Endometrium (tissue), 2 donors: ENCODE measurements around the gene PTPN7.

Experiments
- FAIRE-seq: peaks from 2 replicates; lab custom pipeline; 2012; peaks lifted over from hg19 to GRCh38; lab: Jason Lieb, UNC
- donor health status: control.
- donor health status: control.

PTPN7 gene

DNA sequence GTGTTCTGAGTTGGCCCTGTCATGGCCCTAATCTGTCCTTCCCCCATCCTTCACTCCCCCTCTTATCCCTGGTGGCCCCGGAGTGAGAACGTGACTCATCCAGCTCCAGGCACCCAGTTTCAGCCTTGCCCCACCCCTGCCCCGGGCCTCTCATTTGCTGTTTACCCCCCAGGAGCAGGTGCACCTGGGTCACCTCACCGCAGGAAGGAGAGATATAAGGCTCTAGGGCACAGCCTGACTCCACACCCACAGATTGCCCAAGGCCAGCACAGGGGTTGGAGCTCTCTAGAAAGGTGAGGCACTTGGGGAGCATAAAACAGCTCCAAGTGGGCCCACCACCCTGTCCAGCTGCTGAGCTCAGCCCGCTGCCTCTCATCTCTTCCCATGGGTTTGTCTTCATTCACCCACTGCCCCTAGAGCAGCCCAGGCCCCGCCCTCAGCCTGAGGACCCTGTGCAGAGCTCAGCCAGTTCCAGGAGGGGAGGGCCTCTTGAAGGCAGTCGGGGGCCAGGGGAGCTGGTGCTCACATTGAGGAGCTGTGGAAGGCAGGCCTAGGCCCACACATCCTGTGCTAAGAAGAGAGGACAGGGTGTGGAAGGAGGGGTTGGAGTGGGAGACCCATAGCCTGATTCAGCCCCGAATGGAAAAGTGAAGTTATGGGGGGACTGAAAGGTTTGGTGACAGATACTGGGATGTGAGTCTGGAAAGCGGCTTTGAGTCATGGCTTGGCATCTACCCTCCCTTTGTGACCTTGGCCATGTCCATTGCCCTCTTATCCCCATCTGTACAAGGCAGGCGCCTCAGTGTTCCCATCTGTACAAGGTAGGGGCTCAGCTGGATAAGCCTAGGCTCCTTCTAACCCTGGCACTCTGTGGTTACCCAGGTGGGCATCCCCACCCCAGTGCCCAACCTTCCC, 53.8 kb downstream of the PTPN7 start:
- no peak for FAIRE-seq

DNA sequence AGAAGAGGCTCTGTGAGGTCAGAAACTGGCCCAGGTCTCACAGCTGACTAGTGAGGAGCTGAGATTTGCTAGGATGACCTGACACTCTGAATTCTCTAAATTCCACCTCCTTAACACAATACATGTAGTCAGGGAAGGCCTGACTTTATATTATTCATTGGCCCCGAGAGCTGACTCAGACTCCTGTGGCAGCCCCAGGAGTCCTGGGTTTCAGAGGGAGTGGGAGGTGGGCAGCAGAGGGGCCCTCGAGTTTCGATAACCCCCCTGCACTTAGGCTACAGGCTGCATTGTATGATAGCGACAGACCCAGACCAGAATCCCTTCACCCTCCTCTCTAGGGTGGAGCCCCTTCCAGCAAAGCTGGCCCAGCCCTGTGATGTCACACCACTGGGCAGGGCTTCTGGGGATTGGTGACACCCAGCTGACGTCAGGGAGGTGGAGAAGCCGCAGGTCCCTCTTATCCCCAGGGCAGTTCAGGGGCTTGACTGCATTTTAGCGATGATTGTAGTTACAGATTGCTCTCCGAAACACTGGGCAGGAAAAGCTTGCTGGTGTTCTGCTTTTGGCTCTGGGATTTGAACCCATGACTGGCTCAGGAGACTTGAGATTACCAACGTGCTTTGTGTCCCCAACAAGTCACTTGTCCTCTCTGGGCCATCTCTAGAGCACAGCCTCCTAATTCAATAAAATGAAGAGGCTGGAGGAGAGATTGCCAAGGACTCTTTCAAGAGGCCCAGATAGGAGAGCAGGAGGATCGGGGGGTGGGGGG, 54.6 kb downstream of the PTPN7 start:
- FAIRE-seq = no peak

GRCh38 chr1:202104073-202104472, 56.3 kb downstream of the PTPN7 start:
- FAIRE-seq = no peak

GRCh38 chr1:202101184-202101583, 59.2 kb downstream of the PTPN7 start:
- FAIRE-seq = no peak
